DOHH2 (cell line): ENCODE results near the gene MVB12B.

Experiments used
- EZH2phosphoT487 ChIP-seq: fragments of 200-600 bp; sonication (generic); IDR thresholded peaks from 2 replicates; pipeline ENCODE4 v1.6.1; 2017; ENCODE audit warnings: borderline replicate concordance, mild to moderate bottlenecking, antibody characterized with exemption, low read length, moderate library complexity, mixed read lengths
- TF ChIP-seq, protein P1 (sequence below): fragments of 200-600 bp; sonication (generic); IDR thresholded peaks from one replicate; pipeline ENCODE4 v1.5.1; 2014; ENCODE audit warnings: antibody characterized with exemption, mild to moderate bottlenecking, low read depth, low read length; ENCODE audit not compliant: poor library complexity, severe bottlenecking

DNA sequence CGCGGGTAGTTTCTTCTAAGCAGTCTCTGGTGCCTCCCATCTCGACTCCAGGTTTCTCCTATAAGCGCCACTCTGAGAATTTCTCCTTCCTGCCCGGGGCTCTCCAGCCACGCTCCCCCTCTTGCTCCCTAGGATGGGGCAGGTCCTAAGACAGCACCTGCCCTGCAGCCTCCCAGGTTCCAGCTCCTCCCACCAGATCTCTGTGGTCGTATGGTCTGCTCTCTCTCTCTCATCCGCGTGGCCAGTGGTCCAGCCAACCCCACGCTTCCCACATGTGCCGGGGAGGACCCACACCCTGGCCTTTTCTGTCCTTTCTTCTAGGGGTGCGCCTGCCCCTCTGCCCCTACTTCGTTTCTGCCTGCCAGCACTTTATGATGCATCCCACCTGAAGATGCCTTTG lies 40.5 kb downstream of the MVB12B start:
- TF ChIP-seq, protein P1, sequence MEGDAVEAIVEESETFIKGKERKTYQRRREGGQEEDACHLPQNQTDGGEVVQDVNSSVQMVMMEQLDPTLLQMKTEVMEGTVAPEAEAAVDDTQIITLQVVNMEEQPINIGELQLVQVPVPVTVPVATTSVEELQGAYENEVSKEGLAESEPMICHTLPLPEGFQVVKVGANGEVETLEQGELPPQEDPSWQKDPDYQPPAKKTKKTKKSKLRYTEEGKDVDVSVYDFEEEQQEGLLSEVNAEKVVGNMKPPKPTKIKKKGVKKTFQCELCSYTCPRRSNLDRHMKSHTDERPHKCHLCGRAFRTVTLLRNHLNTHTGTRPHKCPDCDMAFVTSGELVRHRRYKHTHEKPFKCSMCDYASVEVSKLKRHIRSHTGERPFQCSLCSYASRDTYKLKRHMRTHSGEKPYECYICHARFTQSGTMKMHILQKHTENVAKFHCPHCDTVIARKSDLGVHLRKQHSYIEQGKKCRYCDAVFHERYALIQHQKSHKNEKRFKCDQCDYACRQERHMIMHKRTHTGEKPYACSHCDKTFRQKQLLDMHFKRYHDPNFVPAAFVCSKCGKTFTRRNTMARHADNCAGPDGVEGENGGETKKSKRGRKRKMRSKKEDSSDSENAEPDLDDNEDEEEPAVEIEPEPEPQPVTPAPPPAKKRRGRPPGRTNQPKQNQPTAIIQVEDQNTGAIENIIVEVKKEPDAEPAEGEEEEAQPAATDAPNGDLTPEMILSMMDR = no peak
- no peak for TF ChIP-seq EZH2phosphoT487
